22Rv1 (cell line): ENCODE measurements around the gene SLC25A14.

Experiments
- ZFX ChIP-seq: fragments of 450-650 bp; IDR thresholded peaks from 2 replicates; pipeline ENCODE4 v1.6.1; 2017; ENCODE audit warnings: antibody characterized with exemption, borderline replicate concordance
- TF ChIP-seq, protein P1 (sequence below): fragments of 450-650 bp; IDR thresholded peaks from 2 replicates; pipeline ENCODE4 v1.5.1; 2017; ENCODE audit warnings: mild to moderate bottlenecking

GRCh38 chrX:130304587-130305368 is 34.9 kb upstream of the SLC25A14 start:
- TF ChIP-seq, protein P1, sequence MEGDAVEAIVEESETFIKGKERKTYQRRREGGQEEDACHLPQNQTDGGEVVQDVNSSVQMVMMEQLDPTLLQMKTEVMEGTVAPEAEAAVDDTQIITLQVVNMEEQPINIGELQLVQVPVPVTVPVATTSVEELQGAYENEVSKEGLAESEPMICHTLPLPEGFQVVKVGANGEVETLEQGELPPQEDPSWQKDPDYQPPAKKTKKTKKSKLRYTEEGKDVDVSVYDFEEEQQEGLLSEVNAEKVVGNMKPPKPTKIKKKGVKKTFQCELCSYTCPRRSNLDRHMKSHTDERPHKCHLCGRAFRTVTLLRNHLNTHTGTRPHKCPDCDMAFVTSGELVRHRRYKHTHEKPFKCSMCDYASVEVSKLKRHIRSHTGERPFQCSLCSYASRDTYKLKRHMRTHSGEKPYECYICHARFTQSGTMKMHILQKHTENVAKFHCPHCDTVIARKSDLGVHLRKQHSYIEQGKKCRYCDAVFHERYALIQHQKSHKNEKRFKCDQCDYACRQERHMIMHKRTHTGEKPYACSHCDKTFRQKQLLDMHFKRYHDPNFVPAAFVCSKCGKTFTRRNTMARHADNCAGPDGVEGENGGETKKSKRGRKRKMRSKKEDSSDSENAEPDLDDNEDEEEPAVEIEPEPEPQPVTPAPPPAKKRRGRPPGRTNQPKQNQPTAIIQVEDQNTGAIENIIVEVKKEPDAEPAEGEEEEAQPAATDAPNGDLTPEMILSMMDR: no peak
- no peak for TF ChIP-seq ZFX
